Right lung (tissue), 5 donors: Measurements from ENCODE around the gene PHF3. TPM values are rescaled to one million over a fixed set of nuclear protein-coding genes. Genes with fewer than 3 reads are reported as not detected.

Source experiments
- DNase-seq, 2 donors: peaks; one replicate each; pipeline ENCODE4 v3.0.0-alpha.2; 2013
- polyA plus RNA-seq, 5 donors: library from polyadenylated mRNA; unstranded; fragments of 120-200 nt; gene quantifications; one replicate each; pipeline versions ENCODE4 v1.2.1 to v1.2.3, GENCODE V29; 2013; ENCODE audit warnings: inconsistent platforms in 1 of 5, low replicate concordance in 1 of 5; ENCODE audit not compliant: insufficient read length in 5 of 5, insufficient read depth in 1 of 5

PHF3 gene
- polyA plus RNA-seq, 5 donors: 43.7 to 75.3 (median 71.1) TPM

DNA sequence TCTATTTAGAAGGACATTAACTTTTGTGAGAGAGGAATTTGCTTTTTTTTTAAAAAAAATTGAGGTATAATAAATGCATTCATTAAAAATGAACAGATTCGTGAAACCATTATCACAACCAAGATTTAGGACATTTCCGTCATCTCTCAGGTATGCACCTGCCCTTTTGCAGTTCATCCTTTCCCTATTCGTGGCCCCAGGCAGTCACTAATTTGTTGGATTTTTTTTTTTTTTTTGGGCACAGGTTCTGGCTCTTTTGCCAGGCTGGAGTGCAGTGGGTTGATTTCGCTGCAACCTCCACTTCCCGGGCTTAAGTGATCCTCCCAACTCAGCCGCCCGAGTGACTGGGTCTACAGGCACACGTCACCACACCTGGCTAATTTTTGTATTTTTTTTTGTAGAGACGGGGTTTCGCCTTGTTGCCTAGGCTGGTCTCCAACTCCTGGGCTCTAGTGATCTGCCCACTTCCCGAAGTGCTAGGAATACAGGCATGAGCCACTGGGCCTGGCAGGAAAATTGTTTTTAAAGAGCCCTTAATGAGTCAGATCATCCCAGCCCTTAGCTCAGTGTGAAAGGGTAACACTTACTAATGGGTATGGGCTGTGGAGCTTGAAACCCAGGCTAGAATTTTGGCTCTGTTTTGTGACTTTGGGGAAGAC lies 9.2 kb downstream of the PHF3 start:
- DNase-seq: no peak

DNA sequence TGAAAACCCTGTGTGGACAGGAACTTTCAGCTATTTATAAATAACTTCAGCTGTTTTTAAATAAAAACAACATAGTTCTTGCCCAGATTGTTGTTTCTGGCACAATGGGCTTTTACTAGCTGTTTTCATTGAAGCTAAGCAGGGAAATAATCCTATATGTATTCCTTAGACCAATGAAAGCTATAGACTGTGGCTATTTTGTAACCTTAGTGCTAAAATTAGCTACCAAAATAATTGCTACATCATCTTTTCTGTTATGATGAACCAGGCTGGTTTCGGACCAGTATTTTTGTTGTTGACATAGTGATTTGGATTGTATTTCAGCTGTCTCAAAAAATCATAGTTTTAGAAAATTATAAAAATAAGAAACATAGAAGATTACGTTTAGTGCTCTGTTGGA lies 13.7 kb downstream of the PHF3 start:
- no peak for DNase-seq

GRCh38 chr6:63649847-63650265 lies 14.3 kb downstream of the PHF3 start:
- no peak for DNase-seq

- no peak for DNase-seq
Measured at GRCh38 chr6:63652980-63653379, 17.4 kb downstream of the PHF3 start.

- DNase-seq: no peak
Measured at GRCh38 chr6:63660757-63661156, 25.2 kb downstream of the PHF3 start.

- no peak for DNase-seq
Measured at GRCh38 chr6:63661769-63662168, 26.2 kb downstream of the PHF3 start.

- no peak for DNase-seq
Measured at GRCh38 chr6:63663147-63663955, 27.7 kb downstream of the PHF3 start.

DNA sequence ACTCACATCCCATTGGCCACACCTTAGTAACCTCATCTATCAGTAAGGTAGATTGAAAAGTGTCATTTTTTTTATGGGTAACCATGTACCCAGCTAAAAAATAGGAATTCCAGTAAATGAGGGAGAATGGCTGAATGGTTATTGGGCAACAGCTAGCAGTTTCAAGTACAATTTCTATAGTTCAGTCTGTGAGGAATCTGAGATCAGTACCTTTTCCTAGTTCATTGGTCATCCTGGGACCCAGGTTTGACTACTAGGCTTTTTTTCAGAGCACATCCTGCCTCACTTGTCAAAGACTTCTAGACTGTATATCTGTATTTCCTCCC lies 28.3 kb downstream of the PHF3 start:
- DNase-seq: no peak

GRCh38 chr6:63671098-63671754 lies 35.6 kb downstream of the PHF3 start:
- DNase-seq: no peak

DNA sequence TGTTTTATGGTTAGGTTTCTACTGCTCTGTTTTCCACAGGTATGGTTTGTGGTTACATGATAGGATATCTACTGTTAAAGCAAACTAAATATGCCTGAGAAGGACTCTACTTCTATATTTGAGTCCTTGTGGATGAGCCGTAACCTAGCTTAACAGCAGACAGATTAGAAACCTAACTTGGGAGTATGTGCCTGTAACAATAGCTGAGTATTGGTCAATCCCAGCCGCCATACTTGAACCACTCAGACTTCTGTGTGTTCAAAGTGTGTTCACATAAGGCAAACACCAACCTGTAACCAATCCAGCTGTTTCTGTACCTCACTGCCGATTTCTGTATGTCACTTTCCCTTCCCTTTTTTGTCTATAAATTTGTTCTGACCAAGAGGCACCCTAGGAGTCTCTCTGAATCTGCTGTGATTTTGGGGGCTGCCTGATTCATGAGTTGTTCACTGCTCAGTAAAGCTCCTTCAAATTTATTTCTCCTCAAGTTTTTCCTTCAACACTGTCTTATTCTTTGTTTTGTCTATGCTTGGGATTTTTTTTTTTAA lies 37.1 kb downstream of the PHF3 start:
- DNase-seq: no peak

DNA sequence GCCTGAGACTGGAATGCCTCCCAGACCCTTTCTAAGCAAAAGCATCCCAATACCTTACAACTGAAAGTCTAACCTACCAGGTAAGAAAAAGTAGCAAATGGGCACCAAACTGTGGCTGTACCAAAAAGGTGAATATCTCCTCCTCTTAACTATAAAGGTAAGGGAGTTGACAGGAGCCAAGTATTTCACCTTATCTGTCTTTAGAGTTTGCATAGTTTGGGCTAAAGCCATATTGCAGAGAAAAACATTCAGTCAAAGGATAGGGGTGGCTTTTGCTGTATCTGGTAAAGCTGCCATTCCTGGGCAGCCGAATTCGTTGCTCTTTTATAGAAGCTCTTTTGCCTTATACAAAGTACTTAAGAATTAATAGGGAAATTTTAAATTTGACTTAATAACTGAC lies 38.1 kb downstream of the PHF3 start:
- no peak for DNase-seq

GRCh38 chr6:63674635-63675034 lies 39.0 kb downstream of the PHF3 start:
- no peak for DNase-seq

DNA sequence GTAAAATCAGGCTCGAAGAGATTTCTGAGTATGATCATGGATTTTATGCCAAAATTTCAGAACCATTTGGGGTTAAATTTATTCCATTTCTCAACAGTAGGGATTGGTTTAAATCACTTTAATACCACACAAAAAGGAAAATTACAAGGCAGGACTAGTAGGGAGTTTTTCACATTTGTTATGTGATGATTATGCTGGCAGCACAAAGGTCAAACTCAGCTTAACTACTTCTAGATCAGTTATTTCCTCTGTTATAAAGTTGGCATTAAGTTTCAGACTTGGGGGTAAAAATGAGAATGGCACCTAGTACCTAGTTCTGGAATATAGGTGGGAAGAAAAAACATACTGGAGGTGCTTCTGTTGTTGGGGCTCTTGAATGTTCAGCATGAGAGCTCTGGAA lies 39.5 kb downstream of the PHF3 start:
- DNase-seq: no peak

GRCh38 chr6:63676412-63677114 lies 41.0 kb downstream of the PHF3 start:
- DNase-seq: no peak

DNA sequence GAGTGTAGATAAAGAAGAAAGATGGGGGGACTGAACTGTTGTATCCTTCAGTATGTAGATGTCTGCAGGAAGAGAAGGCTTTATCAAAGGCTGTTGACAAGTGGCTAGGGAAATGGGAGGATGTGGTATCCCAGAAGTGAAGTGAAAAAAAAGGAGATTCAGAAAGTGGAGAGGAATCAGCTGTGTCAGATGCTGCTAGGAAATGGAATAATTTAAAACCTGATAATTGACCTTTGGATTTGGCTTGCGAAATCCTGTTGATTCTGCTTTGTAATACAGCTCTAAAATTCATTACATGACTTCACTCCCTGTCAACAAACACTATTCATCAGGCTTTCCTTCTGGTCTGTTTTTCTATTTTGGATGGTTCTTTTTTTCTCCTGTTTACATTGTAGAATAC lies 41.7 kb downstream of the PHF3 start:
- peak; percentile 33 to 36 for DNase-seq

GRCh38 chr6:63683071-63683603 lies 47.5 kb downstream of the PHF3 start:
- DNase-seq: no peak

DNA sequence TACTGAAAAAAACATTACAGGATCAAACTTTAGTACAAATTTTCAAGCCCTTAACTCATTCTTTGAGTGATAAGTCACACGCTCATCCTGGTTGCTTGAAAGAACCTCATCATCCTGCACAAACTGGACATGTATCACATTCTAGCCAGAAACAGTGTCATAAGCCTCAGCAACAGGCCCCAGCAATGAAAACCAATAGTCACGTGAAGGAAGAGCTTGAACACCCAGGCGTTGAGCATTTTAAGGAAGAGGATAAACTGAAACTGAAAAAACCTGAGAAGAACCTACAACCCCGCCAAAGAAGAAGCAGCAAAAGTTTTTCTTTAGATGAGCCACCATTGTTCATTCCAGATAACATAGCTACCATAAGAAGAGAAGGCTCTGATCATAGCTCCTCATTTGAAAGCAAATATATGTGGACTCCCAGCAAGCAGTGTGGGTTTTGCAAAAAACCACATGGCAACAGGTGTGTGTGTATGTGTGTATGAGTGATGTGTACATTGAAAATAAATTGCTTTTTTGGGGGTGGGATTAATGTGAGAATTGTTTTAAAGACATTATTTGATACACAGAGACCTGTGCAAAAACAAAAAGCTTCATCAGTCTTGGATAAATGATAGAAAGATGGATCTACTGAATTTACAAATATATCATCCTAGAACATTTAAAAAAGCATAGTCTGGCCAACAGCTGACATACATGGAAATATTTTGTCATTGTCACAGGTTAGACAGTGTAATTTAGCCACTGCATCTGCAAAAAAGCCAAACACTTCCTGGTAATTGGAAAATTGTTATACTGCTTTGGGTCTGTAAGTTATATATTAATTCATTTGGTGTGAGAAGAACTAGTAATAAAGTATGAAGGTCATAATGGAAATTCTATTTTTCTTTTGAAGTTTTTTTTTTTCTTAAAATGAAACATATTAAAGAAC lies 50.1 kb downstream of the PHF3 start:
- no peak for DNase-seq

GRCh38 chr6:63689421-63689820 lies 53.8 kb downstream of the PHF3 start:
- DNase-seq: no peak

GRCh38 chr6:63690221-63690620 lies 54.6 kb downstream of the PHF3 start:
- DNase-seq: no peak

- no peak for DNase-seq
Measured at GRCh38 chr6:63705707-63706106, 70.1 kb downstream of the PHF3 start.

GRCh38 chr6:63706630-63707029 lies 71.0 kb downstream of the PHF3 start:
- DNase-seq: no peak
